ENCODE data around the gene OR7G3. TPM values are rescaled to one million over a fixed set of nuclear protein-coding genes. Genes with fewer than 3 reads are reported as not detected.

OR7G3 gene
- total RNA-seq, 2 experiments from 2014 or later = not detected

- H3K79me2 ChIP-seq (ENCODE audit: insufficient read depth, low read depth, low read length) = peaks cover 57% of the 10 kb centered on the region
- no peak overlapping the region for H3K4me2 ChIP-seq (ENCODE audit: low read length)
- TF ChIP-seq EZH2phosphoT487 (IDR thresholded peaks at IDR 0.05; ENCODE audit: borderline replicate concordance, low read depth, low read length) (no peak), CTCF (conservative IDR thresholded peaks at IDR 0.05; ENCODE audit: low read length) (no peak)
- BruUV-seq (replicated peaks) = no TSS peak
- ChIA-PET CTCF (ENCODE audit: unreplicated experiment) (no interaction called here), POLR2A (no interaction called here)
- no peak overlapping the region for H3K27ac ChIP-seq (ENCODE audit: low read depth, low read length, poor library complexity, severe bottlenecking)
- H2AFZ ChIP-seq (ENCODE audit: low read length) = no peak overlapping the region
- H3K9me3 ChIP-seq (ENCODE audit: low read length) = peaks cover 37% of the 10 kb centered on the region; the same call in 1 of the 2 replicates
- H3K9me2 ChIP-seq (ENCODE audit: insufficient read depth, low read length) = no peaks in the 10 kb centered on the region
- peaks cover 10% of the 10 kb centered on the region for H3K4me1 ChIP-seq (ENCODE audit: insufficient read depth, low read length, poor library complexity, severe bottlenecking)
- no peaks in the 10 kb centered on the region for H4K20me1 ChIP-seq (ENCODE audit: insufficient read depth, low read length)
- H3K4me3 ChIP-seq (ENCODE audit: low read depth, low read length, poor library complexity, severe bottlenecking) = no peak overlapping the region
- intact Hi-C loops (cut with micrococcal nuclease; ENCODE audit: unreplicated experiment) = no loop called here
- peaks cover 100% of the 10 kb centered on the region for H3K36me3 ChIP-seq (ENCODE audit: insufficient read depth, low read length)
- DNase-seq (ENCODE audit: low spot score) = no peak
These were observed 28.8 kb upstream of the OR7G3 start for GRCh38 chr19:9155591-9155990.

GRCh38 chr19:9151367-9151766 is 24.6 kb upstream of the OR7G3 start:
- ChIA-PET POLR2A (no interaction called here), CTCF (ENCODE audit: unreplicated experiment) (no interaction called here)
- H3K4me3 ChIP-seq (ENCODE audit: low read depth, low read length, poor library complexity, severe bottlenecking) = no peak overlapping the region
- H3K27ac ChIP-seq (ENCODE audit: low read depth, low read length, poor library complexity, severe bottlenecking) = no peak overlapping the region
- no peaks in the 10 kb centered on the region for H3K9me2 ChIP-seq (ENCODE audit: insufficient read depth, low read length)
- H3K4me1 ChIP-seq (ENCODE audit: insufficient read depth, low read length, poor library complexity, severe bottlenecking) = peaks cover 8% of the 10 kb centered on the region
- H3K9me3 ChIP-seq (ENCODE audit: low read length) = peaks cover 59% of the 10 kb centered on the region; the same call in 1 of the 2 replicates
- no peak overlapping the region for H3K4me2 ChIP-seq (ENCODE audit: low read length)
- no peak overlapping the region for H2AFZ ChIP-seq (ENCODE audit: low read length)
- TF ChIP-seq CTCF (conservative IDR thresholded peaks at IDR 0.05; ENCODE audit: low read length) = no peak
- TF ChIP-seq EZH2phosphoT487 (IDR thresholded peaks at IDR 0.05; ENCODE audit: borderline replicate concordance, low read depth, low read length) = no peak
- H3K36me3 ChIP-seq (ENCODE audit: insufficient read depth, low read length) = peaks cover 100% of the 10 kb centered on the region
- no peak for DNase-seq (ENCODE audit: low spot score)
- no TSS peak for BruUV-seq (replicated peaks)
- peaks cover 99% of the 10 kb centered on the region for H3K79me2 ChIP-seq (ENCODE audit: insufficient read depth, low read depth, low read length)
- intact Hi-C loops (cut with micrococcal nuclease; ENCODE audit: unreplicated experiment) = no loop called here
- no peaks in the 10 kb centered on the region for H4K20me1 ChIP-seq (ENCODE audit: insufficient read depth, low read length)

GRCh38 chr19:9150650-9151049 is 23.9 kb upstream of the OR7G3 start:
- Histone ChIP-seq H3K9me2 (ENCODE audit: insufficient read depth, low read length) (no peaks in the 10 kb centered on the region), H3K4me3 (ENCODE audit: low read depth, low read length, poor library complexity, severe bottlenecking) (no peak overlapping the region), H3K4me2 (ENCODE audit: low read length) (no peak overlapping the region), H3K4me1 (ENCODE audit: insufficient read depth, low read length, poor library complexity, severe bottlenecking) (peaks cover under 1% of the 10 kb centered on the region), H4K20me1 (ENCODE audit: insufficient read depth, low read length) (no peaks in the 10 kb centered on the region), H3K9me3 (ENCODE audit: low read length) (peaks cover 60% of the 10 kb centered on the region; the same call in 1 of the 2 replicates), H3K36me3 (ENCODE audit: insufficient read depth, low read length) (peaks cover 98% of the 10 kb centered on the region), H3K27ac (ENCODE audit: low read depth, low read length, poor library complexity, severe bottlenecking) (no peak overlapping the region), H2AFZ (ENCODE audit: low read length) (no peak overlapping the region), H3K79me2 (ENCODE audit: insufficient read depth, low read depth, low read length) (peaks cover 100% of the 10 kb centered on the region)
- no TSS peak for BruUV-seq (replicated peaks)
- ChIA-PET CTCF (ENCODE audit: unreplicated experiment) (no interaction called here), POLR2A (no interaction called here)
- no peak for DNase-seq (ENCODE audit: low spot score)
- intact Hi-C loops (cut with micrococcal nuclease; ENCODE audit: unreplicated experiment) = no loop called here
- no peak for TF ChIP-seq CTCF (conservative IDR thresholded peaks at IDR 0.05; ENCODE audit: low read length)
- TF ChIP-seq EZH2phosphoT487 (IDR thresholded peaks at IDR 0.05; ENCODE audit: borderline replicate concordance, low read depth, low read length) = no peak
